Esophagus (tissue), 2 donors: ENCODE results near the gene ACBD3. TPM values are rescaled to one million over a fixed set of nuclear protein-coding genes. Genes with fewer than 3 reads are reported as not detected.

Experiments used
- H3K27ac ChIP-seq, 2 donors: one replicate each; pipeline ENCODE4 v1.5.1; 2013; ENCODE audit warnings: low read depth in 2 of 2, mild to moderate bottlenecking in 2 of 2, inconsistent platforms in 1 of 2, low read length in 1 of 2, moderate library complexity in 1 of 2
- H3K27me3 ChIP-seq, 2 donors: one replicate each; pipeline ENCODE4 v1.6.1; 2013; ENCODE audit warnings: low read length in 2 of 2, control low read depth in 1 of 2, mild to moderate bottlenecking in 1 of 2; ENCODE audit not compliant: insufficient read depth in 2 of 2, control insufficient read depth in 1 of 2
- H3K36me3 ChIP-seq, 2 donors: one replicate each; pipeline ENCODE4 v1.6.1; 2013; ENCODE audit warnings: low read length in 1 of 2; ENCODE audit not compliant: control insufficient read depth in 2 of 2, insufficient read depth in 2 of 2
- H3K4me1 ChIP-seq, 2 donors: one replicate each; pipeline ENCODE4 v1.6.1; 2013; ENCODE audit warnings: low read length in 1 of 2; ENCODE audit not compliant: control insufficient read depth in 2 of 2, insufficient read depth in 2 of 2
- H3K4me3 ChIP-seq, 2 donors: one replicate each; pipeline ENCODE4 v1.5.1; 2013; ENCODE audit warnings: low read length in 2 of 2, mild to moderate bottlenecking in 2 of 2, low read depth in 1 of 2, moderate library complexity in 1 of 2
- H3K9me3 ChIP-seq, 2 donors: one replicate each; pipeline ENCODE4 v1.6.1; 2013; ENCODE audit warnings: mild to moderate bottlenecking in 2 of 2, low read depth in 1 of 2, low read length in 1 of 2, moderate library complexity in 1 of 2; ENCODE audit not compliant: control insufficient read depth in 2 of 2, insufficient read depth in 1 of 2
- WGBS, 2 donors: extraction: QIAGEN DNeasy Blood & Tissue Kit; methylation state at CpG; one replicate each; pipeline ENCODE4 v1.1.7; 2013; 5-methylcytosine and 5-hydroxymethylcytosine counted together
- polyA plus RNA-seq, 2 donors: library from polyadenylated mRNA; stranded (reverse); fragments of 200-250 nt; gene quantifications; one replicate each; pipeline ENCODE4 v1.2.3, GENCODE V29; 2013
- donor health status: healthy with polysubstance abuse.
- donor health status: Bipolar disorder and iron deficiency.

Gene ACBD3
- polyA plus RNA-seq, 2 donors = 9.5 to 20.9 TPM

DNA sequence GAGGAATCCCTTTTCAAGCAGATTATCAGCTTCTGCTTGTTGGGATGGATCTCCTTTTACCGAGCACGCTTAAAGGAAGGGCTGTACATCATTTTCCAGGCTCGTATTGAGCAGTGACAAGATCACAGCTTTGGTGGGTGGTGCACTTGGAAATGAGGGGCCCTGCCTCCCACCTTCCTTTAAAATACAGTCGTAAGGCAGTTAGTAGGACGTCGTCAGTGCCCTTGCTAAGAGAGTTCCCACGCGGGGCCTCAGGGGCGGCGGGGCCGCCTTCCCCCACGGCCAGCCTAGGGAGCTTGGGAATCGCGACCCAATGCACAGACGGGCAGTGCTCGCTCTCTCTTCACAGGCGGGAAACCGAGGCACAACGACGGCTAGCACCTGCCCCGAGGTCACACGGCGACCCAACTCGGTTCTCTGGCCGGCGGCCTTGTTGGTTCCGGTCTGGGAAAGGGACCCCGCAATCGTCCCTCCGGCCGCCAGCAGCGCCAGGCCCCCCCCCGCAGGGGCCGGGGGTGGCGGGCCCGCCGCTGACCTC is 65.4 kb downstream of the ACBD3 start:
- peaks cover 0 to 13% of the 10 kb centered on the region in 2 donors for H3K4me1 ChIP-seq
- peak overlapping the region; percentile 63 for H3K4me3 ChIP-seq
- peak overlapping the region; percentile 94 to 97 for H3K27ac ChIP-seq
- H3K36me3 ChIP-seq = no peaks in the 10 kb centered on the region
- H3K9me3 ChIP-seq = peaks cover 0 to 2% of the 10 kb centered on the region in 2 donors
- no peaks in the 10 kb centered on the region for H3K27me3 ChIP-seq
- WGBS, 2 donors = 14 to 16% methylated on average over 30 to 37 of the region's 37 CpGs

DNA sequence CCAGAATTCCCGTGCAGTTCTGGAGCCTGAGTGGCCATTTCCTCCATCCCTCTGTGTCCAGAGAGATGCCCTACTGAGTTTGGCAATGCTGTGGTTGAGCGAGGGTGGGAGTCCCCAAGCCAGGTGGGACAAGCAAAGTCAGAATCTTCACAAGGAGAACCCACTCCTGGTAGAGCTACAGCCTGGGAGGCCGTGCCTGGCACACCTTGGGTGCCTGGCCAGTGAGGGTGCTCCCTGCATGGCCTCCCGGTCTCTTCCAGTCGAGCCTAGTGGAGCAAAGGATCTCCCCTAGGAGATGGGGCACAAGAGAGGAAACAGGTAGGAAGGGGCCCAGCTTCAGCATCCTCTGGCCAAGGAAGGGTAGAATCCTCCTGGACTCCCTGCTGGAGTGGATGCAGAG is 66.1 kb downstream of the ACBD3 start:
- Histone ChIP-seq H3K4me1 (peaks cover 0 to 15% of the 10 kb centered on the region in 2 donors), H3K36me3 (no peaks in the 10 kb centered on the region), H3K27me3 (no peaks in the 10 kb centered on the region), H3K9me3 (peaks cover 0 to 2% of the 10 kb centered on the region in 2 donors), H3K4me3 (no peak overlapping the region), H3K27ac (no peak overlapping the region)
- 86 to 99% methylated on average over 5 of the region's 5 CpGs for WGBS, 2 donors

DNA sequence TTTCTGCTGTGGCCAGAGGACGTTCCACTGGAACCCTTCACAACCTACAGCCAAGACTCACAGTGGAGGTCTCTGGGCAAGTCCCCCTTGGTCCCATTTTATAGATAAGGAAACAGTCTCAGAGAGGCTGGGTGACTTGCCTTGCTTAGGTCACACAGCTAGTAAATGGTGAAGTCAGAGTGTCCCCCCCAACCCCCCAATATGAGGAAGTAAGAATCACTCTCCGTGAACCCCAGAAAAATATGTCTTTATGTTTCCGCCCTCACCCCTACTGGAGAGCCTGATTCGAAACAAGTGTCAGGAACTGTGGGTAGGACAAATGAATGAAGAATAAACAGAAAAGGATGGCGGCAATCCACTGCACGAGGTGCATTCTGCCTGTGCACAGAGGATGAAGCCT is 67.4 kb downstream of the ACBD3 start:
- Histone ChIP-seq H3K27me3 (no peaks in the 10 kb centered on the region), H3K4me1 (peaks cover 0 to 15% of the 10 kb centered on the region in 2 donors), H3K27ac (no peak overlapping the region), H3K4me3 (no peak overlapping the region), H3K9me3 (peaks cover 0 to 2% of the 10 kb centered on the region in 2 donors), H3K36me3 (no peaks in the 10 kb centered on the region)
- 85 to 88% methylated on average over 6 of the region's 6 CpGs for WGBS, 2 donors

DNA sequence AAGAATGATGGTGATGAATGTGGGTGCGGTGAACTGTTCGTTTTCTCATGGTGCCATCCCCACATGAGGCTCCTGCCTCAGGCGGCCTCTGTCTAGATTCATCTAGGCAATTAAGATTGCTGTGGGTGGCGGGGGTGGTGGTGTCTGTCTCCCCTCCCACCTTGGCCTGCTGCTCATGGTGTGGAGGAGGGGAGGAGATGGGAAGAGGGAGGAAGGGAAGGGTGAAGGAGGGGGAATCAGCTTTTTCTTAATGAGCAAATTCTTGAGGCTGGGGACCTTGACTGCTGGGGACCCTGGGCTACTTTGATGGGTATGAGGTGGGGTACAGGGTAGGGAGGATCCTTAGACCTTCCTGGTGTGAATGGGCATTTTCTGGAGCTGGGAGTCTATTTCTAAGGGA is 68.2 kb downstream of the ACBD3 start:
- peaks cover 0 to 2% of the 10 kb centered on the region in 2 donors for H3K9me3 ChIP-seq

GRCh38 chr1:226117330-226117729 is 69.2 kb downstream of the ACBD3 start:
- no peaks in the 10 kb centered on the region for H3K36me3 ChIP-seq
- no peak overlapping the region for H3K27ac ChIP-seq
- H3K4me3 ChIP-seq = no peak overlapping the region
- H3K9me3 ChIP-seq = peaks cover 0 to 2% of the 10 kb centered on the region in 2 donors
- peaks cover 0 to 4% of the 10 kb centered on the region in 2 donors for H3K4me1 ChIP-seq
- H3K27me3 ChIP-seq = no peaks in the 10 kb centered on the region
- WGBS, 2 donors = 72 to 88% methylated on average over 6 of the region's 6 CpGs

More for the DNA sequence above, 68.2 kb downstream of the ACBD3 start:
- 89 to 92% methylated on average over 4 of the region's 4 CpGs for WGBS, 2 donors
- Histone ChIP-seq H3K27me3 (no peaks in the 10 kb centered on the region), H3K4me3 (no peak overlapping the region), H3K36me3 (no peaks in the 10 kb centered on the region), H3K27ac (no peak overlapping the region), H3K4me1 (peaks cover 0 to 6% of the 10 kb centered on the region in 2 donors)

- Histone ChIP-seq H3K36me3 (no peaks in the 10 kb centered on the region), H3K9me3 (peaks cover 0 to 2% of the 10 kb centered on the region in 2 donors), H3K27ac (no peak overlapping the region), H3K27me3 (no peaks in the 10 kb centered on the region), H3K4me3 (no peak overlapping the region), H3K4me1 (peaks cover 0 to 7% of the 10 kb centered on the region in 2 donors)
- WGBS, 2 donors = 55 to 59% methylated on average over 3 of the region's 3 CpGs
These were observed 69.9 kb downstream of the ACBD3 start for GRCh38 chr1:226116673-226117072.

DNA sequence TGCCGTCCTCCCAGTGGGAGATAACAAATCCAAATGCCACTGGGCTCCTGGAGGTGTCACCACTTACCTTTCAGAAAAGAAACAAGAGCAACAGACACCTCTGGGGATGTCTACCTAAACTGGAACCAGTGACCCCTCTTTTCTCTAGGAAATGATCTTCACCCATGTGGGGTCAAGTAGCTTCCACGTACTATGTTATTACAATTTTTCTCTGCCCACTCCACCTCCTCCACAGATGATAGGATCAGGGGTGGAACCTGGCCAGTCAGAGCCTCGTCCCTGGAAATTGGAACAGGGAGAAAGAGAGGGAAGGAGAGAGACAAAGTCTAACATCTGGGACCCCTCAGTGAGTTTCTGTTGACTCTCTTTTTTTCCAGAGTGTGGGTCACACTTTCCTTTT is 73.9 kb downstream of the ACBD3 start:
- Histone ChIP-seq H3K4me3 (no peak overlapping the region), H3K27me3 (no peaks in the 10 kb centered on the region), H3K27ac (no peak overlapping the region), H3K4me1 (peaks cover 0 to 15% of the 10 kb centered on the region in 2 donors), H3K9me3 (no peaks in the 10 kb centered on the region), H3K36me3 (no peaks in the 10 kb centered on the region)
- WGBS, 2 donors = 84 to 92% methylated on average over 3 of the region's 3 CpGs

GRCh38 chr1:226111883-226112261 is 74.7 kb downstream of the ACBD3 start:
- 58 to 61% methylated on average over 7 of the region's 7 CpGs for WGBS, 2 donors
- H3K4me1 ChIP-seq = peaks cover 0 to 15% of the 10 kb centered on the region in 2 donors
- no peaks in the 10 kb centered on the region for H3K36me3 ChIP-seq
- no peaks in the 10 kb centered on the region for H3K9me3 ChIP-seq
- no peaks in the 10 kb centered on the region for H3K27me3 ChIP-seq
- no peak overlapping the region for H3K4me3 ChIP-seq
- no peak overlapping the region for H3K27ac ChIP-seq

DNA sequence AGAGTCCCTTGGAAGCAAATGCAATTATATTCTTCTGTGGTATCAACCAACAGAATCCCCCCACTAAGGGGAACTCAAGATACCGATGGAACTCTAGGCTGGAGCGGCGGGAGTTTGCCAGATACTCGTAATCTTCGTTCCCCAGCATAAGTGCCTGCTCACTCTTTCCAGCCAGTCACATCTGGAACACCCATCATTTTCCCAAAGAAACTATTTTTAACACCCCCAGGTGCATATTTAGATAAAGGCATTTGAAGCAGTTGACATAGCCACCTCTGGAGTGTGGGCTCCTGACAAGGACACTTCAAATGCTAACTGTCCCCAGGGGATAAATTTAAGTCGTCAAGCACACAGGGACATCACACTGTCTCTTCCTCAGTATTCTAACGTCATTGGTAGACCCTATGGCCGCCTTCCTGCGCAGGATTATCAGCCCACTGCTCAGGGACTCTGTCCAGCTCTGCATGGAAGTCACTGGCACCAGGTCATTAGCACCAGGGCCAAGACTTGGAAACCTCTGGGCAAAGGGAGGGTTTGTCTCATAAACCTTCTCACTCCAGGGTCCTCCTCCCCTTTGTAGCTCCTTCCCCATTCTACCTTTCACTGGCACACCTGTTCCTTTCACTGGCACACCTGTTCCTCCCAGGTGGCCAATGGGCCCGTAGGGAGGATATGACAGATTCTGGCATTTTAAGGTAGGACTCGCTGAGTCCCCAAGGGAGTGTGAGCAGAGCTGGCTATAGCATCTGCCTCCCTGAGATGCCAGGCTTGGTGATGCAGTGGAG is 75.3 kb downstream of the ACBD3 start:
- H3K4me3 ChIP-seq = peak overlapping the region in 1 of 2 donors; percentile 66

More for the DNA sequence above, 75.3 kb downstream of the ACBD3 start:
- Histone ChIP-seq H3K27ac (peak overlapping the region; percentile 97 to 98), H3K4me1 (peaks cover 0 to 15% of the 10 kb centered on the region in 2 donors), H3K36me3 (no peaks in the 10 kb centered on the region), H3K27me3 (no peaks in the 10 kb centered on the region), H3K9me3 (no peaks in the 10 kb centered on the region)
- 47 to 53% methylated on average over 11 of the region's 11 CpGs for WGBS, 2 donors
